ENCODE data around the gene SEPTIN2.
"Not testable (repeated sequence)": the region's sequence is repeated elsewhere in the genome, so short reads cannot be mapped to it uniquely, and the experiment has no call there.

The SEPTIN2 gene

DNA sequence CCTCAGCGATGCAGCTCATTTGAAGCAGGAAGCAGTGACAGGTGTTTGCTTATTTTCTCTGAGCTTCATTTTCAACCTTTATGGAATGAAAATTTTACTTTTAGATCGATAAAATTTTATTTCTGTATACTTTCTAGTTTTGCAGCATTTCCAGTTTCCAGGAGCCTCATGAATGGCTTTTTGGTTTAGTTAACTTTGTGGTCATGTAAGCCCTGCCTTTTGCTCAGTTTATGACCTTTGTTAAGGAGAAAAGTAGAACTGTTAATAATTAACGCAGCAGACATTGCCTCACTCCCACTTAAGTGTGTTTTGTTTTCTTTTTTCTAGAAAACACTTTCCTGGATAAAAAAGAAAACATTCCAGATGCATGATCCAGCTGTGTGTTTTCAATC is 35.9 kb downstream of the SEPTIN2 start:
- DNase-seq = no peak

DNA sequence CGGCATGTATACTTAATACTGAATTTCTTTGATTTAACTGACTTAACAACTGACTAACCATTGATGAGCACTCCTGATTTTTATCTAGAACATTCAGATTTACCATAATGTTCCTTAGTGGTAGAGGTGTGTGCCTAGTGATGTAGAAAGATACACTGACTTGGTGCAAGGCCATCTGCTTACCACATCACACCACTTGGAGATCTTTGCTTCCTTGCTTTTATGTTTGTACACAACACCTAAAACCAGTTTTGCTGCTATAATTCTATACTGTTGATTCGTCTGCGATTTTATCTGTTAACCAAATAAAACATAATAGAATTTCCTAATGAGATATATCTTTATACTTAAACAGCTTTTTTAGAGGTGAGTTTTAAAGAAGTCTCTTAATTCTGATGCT is 36.5 kb downstream of the SEPTIN2 start:
- DNase-seq = no peak

DNA sequence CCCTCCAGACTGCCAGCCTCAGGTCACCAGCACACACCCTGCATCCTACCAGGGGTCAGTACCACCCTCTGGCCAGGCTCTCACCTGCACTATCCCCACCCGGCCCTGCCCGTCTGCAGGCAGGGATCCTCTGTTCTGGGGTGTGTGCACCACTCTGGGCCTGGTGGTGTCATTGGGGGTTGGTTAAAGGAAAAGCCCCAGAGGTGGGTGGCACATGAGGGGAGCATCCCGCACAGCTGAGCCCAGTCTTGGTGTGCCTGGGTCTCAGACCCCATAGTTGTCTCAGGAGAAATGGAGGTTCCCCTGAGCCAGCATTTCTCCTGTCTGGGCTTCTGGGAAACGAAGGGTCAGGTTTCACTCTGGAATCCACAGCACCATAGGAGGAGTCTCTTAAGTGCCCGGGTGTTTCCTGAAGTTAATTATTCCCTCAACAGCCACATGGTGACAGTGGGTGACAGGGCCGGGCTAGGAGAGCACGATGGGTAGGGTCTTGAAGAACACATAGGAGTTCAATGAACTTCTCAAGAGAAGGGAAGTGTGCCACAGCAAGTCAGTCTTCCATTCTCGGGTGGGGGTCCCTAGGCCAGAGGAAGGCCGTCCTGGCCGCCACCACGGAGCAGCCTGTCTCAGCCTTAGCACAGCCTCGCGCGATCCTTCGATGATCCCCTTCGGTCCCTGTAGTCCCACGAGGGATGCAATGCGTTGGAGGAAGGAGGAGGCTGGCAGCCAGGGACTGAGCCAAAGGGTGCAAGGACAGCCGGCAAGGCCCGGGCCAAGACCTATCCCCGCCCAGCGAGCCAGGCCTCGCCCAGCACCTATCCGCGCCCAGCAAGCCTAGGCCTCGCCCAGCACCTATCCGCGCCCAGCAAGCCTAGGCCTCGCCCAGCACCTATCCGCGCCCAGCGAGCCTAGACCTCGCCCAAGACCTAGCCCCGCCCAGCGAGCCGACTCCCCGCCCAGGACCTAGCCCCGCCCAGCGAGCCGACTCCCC is 39.2 kb downstream of the SEPTIN2 start:
- DNase-seq = no peak

DNA sequence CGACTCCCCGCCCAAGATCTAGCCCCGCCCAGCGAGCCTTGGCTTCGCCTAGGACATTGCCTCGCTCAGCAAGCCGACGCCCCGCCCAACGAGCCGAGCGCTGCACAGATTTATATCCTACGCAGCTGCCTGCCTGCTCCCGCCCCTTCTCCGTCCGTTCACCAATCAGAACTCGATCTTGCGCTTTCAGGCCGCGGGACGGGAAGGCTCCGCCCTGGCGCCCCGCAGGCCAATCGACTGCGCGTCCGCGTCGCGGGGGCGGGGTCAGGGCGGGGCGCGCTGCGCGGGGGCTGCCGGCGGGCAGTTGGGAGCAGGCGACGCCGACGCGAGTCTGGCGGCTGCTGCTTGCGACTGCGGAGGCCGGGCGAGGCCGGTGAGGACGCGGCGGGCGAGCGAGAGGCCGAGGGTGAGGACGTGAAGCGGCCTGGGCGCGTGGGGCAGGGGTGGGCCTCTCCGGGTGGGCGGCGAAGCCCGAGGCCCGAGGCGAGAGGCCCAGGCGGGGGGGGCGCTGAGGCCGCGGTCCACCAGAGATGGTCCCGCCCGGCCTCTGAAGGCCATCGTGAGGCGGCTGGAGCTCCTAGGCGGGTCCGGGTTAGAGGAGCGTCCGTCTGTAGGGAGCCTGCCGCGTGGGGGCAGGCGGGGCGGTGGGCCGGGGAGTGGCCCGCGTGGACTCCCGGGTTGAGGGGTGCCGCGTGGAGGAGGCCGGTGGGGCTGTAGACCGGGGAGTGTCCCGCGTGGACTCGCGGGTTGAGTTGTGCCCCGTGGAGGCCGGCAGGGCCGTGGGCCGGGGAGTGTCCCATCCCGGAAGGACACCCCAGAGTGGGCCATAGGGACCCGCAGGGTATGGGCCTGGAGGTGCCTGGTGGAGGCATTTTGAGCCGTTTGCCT is 40.5 kb downstream of the SEPTIN2 start, which contains the start of gene FARP2:
TSS of gene FARP2 (plus strand) at position 303 of the 888 bp plus-strand sequence. CDS start 16,823 bp downstream, outside the sequence.
- peak; percentile 99 for DNase-seq

DNA sequence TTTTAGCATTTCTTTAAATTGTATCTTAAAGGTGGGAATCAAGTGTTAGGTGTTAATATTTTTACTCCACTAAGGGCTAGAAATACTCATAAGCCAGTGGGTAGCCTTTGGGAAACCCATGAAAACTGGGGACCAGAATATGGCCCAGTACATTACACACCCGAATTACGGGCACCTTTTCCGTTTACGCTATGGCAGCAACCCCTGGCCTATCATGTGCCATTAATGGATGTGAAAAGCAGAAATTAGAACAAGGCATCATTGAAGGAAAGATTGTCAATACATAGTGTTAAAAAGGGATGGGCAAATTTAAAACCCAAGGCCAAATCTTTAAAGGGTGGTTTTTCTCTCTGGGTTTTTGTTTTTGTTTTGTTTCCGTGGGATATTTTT is 41.1 kb downstream of the SEPTIN2 start:
- DNase-seq = no peak

DNA sequence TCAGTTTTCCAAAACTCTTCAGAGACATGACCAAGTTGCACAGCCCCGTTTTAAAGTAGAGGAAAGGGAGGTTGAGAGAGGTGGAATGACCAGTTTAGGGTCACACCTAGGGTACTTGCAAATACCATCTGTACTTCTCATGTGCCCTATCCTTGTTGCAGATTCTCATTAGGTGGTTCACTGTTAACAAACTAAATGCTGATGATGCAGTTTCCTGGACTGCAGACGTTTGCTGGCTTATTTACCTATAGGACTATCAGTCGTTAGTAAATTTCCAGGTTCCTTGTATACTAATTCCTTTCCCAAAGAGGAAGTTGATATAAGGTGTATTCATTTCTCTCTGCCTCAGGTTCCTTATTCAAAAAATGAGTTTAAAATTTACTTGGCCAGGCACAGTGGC is 41.8 kb downstream of the SEPTIN2 start:
- DNase-seq = no peak

DNA sequence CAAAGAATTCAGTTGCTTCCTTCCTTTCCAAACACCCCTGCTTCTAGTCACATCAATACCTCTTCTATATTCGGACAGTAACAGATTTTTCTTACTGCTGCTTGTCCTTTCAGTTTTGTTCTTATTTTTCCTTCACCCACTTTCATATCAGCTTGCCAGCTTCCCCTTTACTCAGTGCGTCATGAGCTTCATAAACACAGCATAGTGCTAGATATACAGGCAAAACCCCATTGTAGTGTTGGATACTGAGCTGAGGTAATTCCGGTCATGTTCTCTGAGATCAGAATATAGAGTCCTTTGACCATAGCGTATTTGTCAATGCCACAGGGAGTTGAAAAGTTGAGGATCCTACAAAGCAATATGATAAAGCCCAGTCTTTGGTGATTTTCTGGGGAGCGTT is 42.7 kb downstream of the SEPTIN2 start:
- DNase-seq = no peak

DNA sequence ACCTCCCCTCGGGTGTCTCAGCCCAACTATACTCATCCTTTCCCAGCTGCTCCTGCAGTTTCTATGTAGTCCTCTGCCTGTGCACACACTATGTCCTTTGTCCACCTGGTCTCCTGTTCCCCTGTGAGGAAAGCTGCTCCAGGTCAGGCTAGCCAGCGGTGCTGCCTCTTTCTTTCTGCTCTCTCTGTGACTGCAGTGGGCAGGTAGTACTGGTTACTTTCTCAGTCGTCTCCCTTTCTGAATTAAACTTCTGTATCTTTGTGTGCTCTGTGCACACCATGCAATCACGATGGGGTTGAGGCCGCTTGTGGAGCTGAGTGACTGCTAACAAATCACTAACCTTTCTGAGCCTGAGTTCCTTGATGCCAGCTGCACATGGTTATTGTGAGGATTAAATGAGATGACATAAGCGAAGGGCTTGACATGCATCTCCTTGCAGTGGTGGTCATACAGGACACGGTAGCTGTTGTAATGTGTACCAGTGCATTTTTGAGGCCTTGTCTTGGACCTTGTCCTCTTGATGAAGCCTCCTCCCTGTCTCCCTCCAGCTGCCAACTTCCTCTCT is 43.8 kb downstream of the SEPTIN2 start:
- no peak for DNase-seq

DNA sequence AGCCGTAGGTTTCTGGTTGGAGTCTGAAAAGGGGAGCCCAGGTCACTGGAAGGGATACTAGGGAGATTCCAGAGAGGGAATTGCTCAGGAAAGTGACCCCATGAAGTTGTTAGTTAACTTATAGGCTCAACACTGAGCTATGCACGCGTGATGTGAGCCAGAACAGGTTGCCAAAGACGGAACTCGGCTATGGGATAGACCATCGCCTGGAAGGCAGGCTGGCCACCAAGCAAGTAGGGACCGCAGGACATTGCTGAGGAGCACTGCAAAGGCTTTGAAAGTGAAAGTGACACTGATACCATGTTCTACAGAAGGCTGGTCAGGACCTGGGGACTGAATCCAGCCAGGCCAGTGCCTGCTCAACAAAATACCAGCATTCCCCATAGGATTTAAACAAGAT is 47.7 kb downstream of the SEPTIN2 start:
- no peak for DNase-seq

DNA sequence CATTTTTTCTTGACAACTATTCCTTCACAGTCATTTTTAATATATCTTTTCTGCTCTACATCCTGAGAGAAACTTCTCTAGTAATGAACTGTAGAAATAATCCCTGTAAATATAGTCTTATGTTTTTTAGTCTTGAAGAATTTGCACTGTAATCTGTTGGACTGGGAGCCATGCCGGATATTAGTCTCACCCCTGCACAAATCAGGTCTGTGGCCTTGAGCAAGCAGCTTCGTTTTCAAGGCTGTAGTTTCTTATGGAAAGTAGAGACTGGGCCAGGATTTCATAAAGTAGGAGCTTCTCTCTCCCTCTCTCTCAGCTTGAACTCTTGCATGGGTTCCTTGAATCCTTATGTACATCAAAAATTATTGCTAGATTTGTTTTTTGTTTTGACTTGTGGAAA is 49.1 kb downstream of the SEPTIN2 start:
- no peak for DNase-seq

DNA sequence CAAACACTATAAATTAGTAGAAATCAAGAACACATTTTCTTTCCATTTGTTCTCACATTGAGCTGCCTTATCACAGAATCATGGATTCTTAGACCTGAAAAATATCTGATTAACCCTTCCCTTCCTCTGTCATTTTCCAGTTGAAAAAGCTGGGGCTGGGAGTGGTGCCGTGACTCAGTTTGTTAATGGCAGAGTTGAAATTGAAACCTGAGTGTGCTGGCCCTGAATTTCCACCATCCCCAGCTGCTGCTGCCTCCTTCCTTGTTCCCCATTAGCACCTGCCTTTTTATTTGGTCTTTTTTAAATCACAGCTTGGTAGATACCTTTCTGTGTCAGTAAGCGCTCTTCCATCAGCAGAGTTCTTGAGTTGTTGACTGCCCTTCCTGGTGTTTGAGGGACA is 51.0 kb downstream of the SEPTIN2 start:
- no peak for DNase-seq

DNA sequence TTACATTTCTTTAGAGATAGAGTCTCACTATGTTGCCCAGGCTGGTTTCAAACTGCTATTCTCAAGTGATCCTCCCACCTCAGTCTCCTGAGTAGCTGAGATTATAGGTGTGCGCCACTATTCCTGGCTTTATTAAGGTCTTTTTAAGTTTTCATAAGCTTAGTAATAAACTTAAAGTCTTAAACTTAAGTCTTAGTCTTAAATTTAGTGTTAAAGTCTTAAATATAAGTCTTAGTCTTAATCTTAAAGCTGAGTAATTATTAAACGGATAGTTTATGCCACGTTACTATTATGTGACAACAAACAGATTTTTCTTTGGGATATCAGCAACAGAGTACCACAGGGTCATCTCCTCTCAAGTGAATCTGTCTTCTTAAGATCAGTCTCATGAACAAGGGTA is 52.9 kb downstream of the SEPTIN2 start:
- DNase-seq = no peak

DNA sequence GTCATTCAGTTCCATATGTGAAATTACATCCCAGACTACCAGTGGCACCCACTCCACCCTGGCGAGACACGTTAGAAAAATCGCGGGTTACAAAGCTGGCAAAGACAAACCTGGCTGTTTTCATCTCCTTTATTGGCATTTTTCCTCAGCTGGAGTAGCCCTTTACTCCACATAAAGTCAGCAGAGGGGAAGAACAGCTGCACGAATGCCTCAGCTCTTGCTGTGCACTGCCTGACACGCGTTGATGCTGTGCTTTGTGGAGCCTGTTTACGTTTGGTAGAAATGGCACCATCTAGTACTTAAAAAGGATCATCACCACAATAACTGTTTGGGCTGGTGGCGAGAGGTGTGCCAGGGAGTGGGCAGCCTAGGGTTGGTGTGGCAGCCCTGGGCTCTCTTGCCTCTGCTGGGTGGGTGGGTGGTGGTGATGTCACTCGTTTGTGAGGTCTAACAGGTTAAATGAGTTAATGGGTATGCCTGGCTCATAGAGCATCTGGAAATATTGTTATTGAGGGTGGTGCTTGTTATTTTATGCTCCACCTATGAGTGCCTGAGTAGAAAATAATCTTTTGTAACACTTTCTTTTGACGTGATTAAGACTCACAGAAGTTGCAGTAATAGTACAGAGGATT is 56.8 kb downstream of the SEPTIN2 start:
- DNase-seq = no peak

DNA sequence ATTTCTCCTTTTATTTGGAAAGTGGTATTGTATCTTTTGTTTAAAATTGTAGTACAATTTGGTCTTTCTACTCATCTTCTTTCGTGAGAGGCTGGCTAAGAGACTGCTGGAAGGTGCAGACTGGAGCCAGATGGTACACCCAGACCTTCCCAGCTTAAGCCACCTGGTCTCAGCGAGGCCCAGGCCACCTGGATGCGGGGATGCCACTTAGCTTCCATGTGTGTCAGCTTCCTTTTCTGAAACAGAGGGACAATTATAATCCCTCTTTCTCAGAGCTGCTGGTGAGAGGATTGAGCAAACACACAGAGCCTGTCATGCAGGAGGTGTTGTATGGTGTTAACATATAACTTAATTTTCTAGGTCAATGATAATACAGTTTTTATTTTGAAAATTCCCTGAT is 57.7 kb downstream of the SEPTIN2 start:
- DNase-seq = no peak

DNA sequence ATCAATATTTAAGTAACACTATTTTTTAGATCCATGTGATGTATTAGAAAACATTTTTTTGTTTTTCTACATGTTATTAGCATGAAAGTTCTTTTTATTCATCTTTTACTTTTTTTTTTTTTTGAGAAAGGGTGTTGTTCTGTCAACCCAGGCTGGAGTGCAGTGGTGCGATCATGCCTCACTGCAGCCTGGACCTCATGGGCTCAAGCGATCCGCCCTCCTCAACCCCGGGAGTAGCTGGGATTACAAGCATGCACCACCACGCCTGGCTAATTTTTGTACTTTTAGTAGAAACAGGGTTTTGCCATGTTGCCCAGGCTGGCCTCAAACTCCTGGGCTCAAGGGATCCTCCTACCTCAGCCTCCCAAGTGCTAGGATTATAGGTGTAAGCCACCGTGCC is 58.2 kb downstream of the SEPTIN2 start:
- not testable (repeated sequence) for DNase-seq

DNA sequence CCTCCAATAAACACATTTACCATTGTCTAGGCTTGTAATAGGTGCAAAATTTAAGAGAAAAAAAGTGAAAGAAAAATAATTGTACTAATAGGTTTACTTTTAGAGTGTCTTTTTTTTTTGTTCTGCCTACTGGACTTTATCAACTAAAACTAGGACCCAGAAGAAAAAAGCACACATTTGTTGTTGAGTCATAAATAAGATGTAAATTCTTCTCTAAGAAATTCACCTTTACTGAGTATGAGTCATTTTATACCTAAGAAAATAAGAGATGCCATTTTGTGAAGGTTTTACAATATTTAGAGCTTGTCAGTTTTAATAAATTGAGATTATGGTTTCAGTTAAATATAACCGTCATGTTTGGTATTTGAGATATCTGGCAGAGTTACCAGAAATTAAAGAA is 59.6 kb downstream of the SEPTIN2 start:
- DNase-seq = no peak

DNA sequence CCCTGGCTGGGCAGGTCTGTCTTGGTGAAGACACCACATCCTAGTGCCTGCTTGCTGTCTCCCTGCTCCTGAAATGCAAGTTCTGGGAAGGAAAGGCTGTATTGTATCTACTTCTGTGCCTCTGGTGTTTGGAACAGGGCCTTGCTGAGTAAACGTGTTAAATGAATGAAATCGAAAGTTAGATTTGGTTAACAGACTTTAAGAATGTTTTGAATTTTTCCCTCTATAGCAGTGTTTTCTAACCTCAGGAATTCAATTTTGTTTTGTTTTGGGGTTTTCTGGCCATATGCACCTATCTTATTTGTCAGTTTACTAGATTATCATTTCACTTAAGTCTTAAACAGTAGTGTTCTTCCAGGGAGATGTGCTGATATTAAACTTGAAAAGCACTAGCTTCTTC is 61.1 kb downstream of the SEPTIN2 start:
- no peak for DNase-seq

DNA sequence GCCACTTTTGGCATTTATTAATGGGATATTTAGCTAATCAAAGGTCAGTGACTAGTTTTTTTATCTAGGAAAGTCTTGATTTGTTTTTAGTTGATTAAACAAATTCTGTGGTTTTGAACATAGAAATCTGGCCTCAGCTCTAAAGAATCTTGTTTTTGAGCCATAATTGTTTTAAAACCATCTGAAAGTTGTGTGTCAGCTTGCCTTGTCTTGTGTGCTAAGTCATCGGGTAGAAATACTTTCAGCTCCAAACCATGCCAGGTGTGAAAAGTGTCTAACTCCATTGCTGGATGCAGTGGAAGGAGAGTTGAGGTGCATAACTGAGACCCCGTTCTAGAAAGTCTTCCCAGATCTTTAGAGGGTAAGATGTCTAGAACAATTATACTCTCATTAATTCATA is 63.1 kb downstream of the SEPTIN2 start:
- no peak for DNase-seq

DNA sequence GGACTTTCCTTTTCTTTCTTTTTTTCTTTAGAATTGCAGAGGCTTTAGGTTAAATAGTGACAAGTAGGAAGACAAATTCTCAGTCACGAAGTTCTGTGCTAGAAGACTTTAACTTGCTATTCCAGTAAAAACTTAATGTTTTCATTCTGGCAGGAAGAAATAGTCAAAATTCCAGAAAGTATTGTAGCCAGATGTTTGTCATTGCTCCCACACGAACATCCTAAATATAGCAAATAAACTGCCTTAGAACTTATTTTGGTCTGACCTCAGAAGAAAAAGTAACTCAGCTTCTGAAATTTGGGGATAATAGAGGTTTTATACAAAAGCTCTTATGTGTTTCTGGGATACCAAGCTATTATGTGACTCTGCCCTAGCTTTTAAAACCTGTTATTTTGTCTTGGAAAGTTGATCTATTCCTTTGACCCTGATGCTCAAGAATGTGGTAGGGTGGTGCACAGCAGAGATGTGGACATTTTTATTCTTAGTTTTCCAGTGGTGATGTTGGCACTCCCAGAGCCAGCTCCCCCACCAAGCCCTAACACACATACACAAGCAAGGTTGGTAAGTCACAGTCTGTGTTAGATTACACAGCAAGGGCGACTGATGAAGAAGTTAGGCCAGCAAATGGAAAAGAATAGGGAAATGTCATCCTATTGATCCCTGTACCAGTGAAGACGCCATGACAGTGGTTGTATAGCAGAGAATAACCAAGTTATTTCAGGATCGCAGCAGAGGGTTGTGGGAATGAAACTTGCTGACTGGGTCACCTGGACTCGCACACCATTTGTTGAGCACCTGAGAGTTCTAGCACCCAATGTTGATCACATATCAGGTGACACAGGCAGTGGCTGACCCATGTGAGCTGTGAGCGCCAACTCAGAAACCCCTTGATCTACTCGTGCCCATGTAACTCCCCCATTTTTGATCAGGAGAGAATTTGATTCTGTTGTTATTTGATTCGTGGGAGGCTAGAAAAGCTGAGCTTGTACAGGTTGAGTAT is 64.1 kb downstream of the SEPTIN2 start:
- DNase-seq = no peak

DNA sequence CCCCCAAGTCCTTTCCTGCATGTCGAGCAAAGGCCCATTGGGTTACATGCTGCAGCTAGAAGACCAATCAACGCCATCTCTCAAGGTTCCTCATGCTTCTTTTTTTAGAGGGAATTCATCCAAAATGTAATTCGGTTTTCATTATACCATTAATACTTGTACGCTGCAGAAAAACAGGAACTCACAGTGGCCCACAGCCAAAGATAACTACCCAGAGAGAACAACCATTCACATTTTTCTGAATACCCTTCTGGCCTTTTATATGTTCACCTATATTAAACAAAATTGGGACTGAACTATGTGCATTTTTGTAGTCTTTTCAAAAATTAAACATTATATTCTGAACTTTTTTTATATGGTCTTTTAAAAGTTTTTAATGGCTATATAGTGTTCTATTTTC is 66.1 kb downstream of the SEPTIN2 start:
- no peak for DNase-seq

DNA sequence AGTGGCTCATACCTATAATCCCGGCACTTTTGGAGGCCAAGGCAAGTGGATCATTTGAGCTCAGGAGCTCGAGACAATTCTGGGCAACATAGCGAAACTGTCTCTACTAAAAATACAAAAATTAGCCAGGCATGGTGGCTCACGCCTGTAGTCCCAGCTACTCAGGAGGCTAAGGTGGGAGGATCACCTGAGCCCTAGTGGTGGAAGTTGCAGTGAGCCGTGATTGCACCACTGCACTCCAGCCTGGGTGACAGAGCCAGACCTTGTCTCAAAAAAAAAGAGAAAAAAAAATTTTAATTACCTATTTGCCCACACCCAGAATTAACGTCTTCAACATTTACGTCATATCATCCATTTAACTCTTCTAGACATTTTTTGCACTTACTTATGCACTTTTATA is 69.7 kb downstream of the SEPTIN2 start:
- DNase-seq = not testable (repeated sequence)

DNA sequence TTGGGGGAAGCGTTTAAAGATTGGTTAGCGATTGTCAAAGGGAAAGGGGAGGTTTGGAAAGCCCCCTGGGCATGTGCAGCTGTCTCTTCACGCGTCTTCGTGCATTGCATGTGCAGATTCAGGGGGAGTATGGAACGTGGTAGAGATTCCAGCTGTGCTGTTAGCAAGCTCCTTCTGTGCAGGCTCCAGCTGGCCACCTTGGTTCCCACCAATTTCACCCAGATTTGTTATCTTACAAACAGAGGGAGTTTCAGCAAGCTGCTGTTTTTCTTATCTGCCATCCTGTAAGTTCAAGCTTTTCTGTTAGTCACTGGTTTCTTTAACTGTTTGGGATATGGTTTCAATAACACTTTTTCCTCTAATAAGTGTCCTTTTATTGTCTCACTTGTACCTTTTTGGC is 70.8 kb downstream of the SEPTIN2 start:
- DNase-seq = no peak

Data from hippocampal formation (tissue), 2 donors.